ENCODE results near the gene ATP6V1C2. TPM values are rescaled to one million over a fixed set of nuclear protein-coding genes. Genes with fewer than 3 reads are reported as not detected.
"Not testable (repeated sequence)": the region's sequence is repeated elsewhere in the genome, so short reads cannot be mapped to it uniquely, and the experiment has no call there.

The ATP6V1C2 gene
- polyA plus RNA-seq, 2 of the 4 experiments (the other 2 are of a cell fraction), result 0.08 to 0.14 TPM

- no peak for TF ChIP-seq HES2 (IDR thresholded peaks at IDR 0.05)
- TF ChIP-seq JUN (IDR thresholded peaks at IDR 0.05), result no peak
- no peak for TF ChIP-seq MYC (IDR thresholded peaks at IDR 0.05; ENCODE audit: borderline replicate concordance, low read length)
- no peak for TF ChIP-seq RFX5 (IDR thresholded peaks at IDR 0.05)
- TF ChIP-seq ESRRA (IDR thresholded peaks at IDR 0.05; ENCODE audit: borderline replicate concordance, low read length), result no peak
- TF ChIP-seq POLR2AphosphoS2 (conservative IDR thresholded peaks at IDR 0.05; ENCODE audit: low read length), result no peak
Measured at GRCh38 chr2:10811517-10811916, 90.1 kb downstream of the ATP6V1C2 start (continued).

- CTCF ChIA-PET, result interaction anchor here (0.7 to 2.2 kb wide), 11 partner anchors 10 to 320 kb away, joined by 3 to 12 read pairs (median 4); a partner anchor contains a TSS
Measured at GRCh38 chr2:10812362-10813162, 91.1 kb downstream of the ATP6V1C2 start, which contains the start of gene PDIA6. Gene PDIA6 (minus strand): TSS chr2:10812785. CDS start chr2:10812696, 89 bp downstream.

GRCh38 chr2:10813163-10814138 lies 92.0 kb downstream of the ATP6V1C2 start:
- ChIA-PET POLR2A (interaction anchor here (0.6 to 0.8 kb wide), 2 partner anchors 29 to 98 kb away, joined by 3 to 4 read pairs; no protein-coding TSS in a partner anchor), CTCF (interaction anchor here (0.6 to 5.3 kb wide), 12 partner anchors 9 to 319 kb away, joined by 3 to 55 read pairs (median 6); a partner anchor contains a TSS)
- Histone ChIP-seq H3K4me2 (peak overlapping the region; percentile 74), H3K4me1 (peaks cover 18% of the 10 kb centered on the region), H3K27ac (peak overlapping the region; percentile 67 to 93), H3K4me3 (peak overlapping the region; percentile 85)
- WGBS (ENCODE audit: missing lambda C conversion rate), result 56% methylated on average over 36 of the region's 37 CpGs
- FAIRE-seq; ATAC-seq; DNase-seq (ENCODE audit: low read depth in 1 of 2, low spot score in 1 of 2); H3K9me3 ChIP-seq: not testable (repeated sequence)

More at GRCh38 chr2:10812362-10813162, 91.1 kb downstream of the ATP6V1C2 start, which contains the start of gene PDIA6:
- peak within 1 kb of the TSS; percentile 90 to 93 for H3K27ac ChIP-seq
- H3K4me1 ChIP-seq, result peaks cover 18% of the 10 kb centered on the region
- WGBS (ENCODE audit: missing lambda C conversion rate), result 2% methylated on average over 36 of the region's 98 CpGs
- FAIRE-seq (no peak), DNase-seq (ENCODE audit: low read depth in 1 of 2, low spot score in 1 of 2) (peak; percentile 97), ATAC-seq (peak; percentile 94 to 98)
- H3K4me2 ChIP-seq, result peak within 1 kb of the TSS; percentile 91
- TF ChIP-seq TP53 (CRISPR knock-in tag; IDR thresholded peaks at IDR 0.05) (peak; percentile 70; the same call in 1 of the 2 replicates), ATOH8 (CRISPR knock-in tag; IDR thresholded peaks at IDR 0.05; ENCODE audit: low read depth) (peak; percentile 53; the same call in 1 of the 2 replicates), HEYL (CRISPR knock-in tag; IDR thresholded peaks at IDR 0.05) (no peak), EHMT2 (IDR thresholded peaks at IDR 0.05; ENCODE audit: low read depth) (no peak), POLR2AphosphoS2 (conservative IDR thresholded peaks at IDR 0.05; ENCODE audit: low read length) (no peak), JUN (IDR thresholded peaks at IDR 0.05) (peak; percentile 54 to 89; a peak in 4 of 5 replicates), EHF (CRISPR knock-in tag; IDR thresholded peaks at IDR 0.05) (no peak), CEBPB (IDR thresholded peaks at IDR 0.05) (no peak), E2F6 (IDR thresholded peaks at IDR 0.05; ENCODE audit: borderline replicate concordance, low read depth) (peak; percentile 26), POLR2A (IDR thresholded peaks at IDR 0.05; ENCODE audit: low read length) (peak; percentile 76), BCL3 (IDR thresholded peaks at IDR 0.05) (peak; percentile 78), MYC (IDR thresholded peaks at IDR 0.05; ENCODE audit: borderline replicate concordance, low read length) (peak; percentile 42; the same call in 1 of the 2 replicates), PHF8 (IDR thresholded peaks at IDR 0.05; ENCODE audit: borderline replicate concordance, low read depth) (peak; percentile 69; the same call in 1 of the 2 replicates), BHLHE40 (IDR thresholded peaks at IDR 0.05; ENCODE audit: low read depth, low read length) (0 out of 2 replicates have a peak, but pooled peaks have one; percentile 6), HOXA7 (CRISPR knock-in tag; IDR thresholded peaks at IDR 0.05) (no peak), RFX5 (IDR thresholded peaks at IDR 0.05) (peak; percentile 64), MAX (IDR thresholded peaks at IDR 0.05) (peak; percentile 62), RCOR1 (IDR thresholded peaks at IDR 0.05; ENCODE audit: low read depth, low read length) (no peak), EP300 (IDR thresholded peaks at IDR 0.05) (no peak), HOXB5 (CRISPR knock-in tag; IDR thresholded peaks at IDR 0.05) (no peak), PBX3 (IDR thresholded peaks at IDR 0.05) (peak; percentile 99), HOXB13 (CRISPR knock-in tag; IDR thresholded peaks at IDR 0.05; ENCODE audit: low read depth) (no peak), MAZ (IDR thresholded peaks at IDR 0.05; ENCODE audit: borderline replicate concordance, low read depth, low read length) (0 out of 2 replicates have a peak, but pooled peaks have one; percentile 19)
- no peaks in the 10 kb centered on the region for H3K9me3 ChIP-seq
- POLR2A ChIA-PET, result interaction anchor here (0.6 to 1.3 kb wide), 8 partner anchors 14 to 652 kb away, joined by 3 to 4 read pairs (median 3); partner anchors contain the start of gene SLC66A3
- peak within 1 kb of the TSS; percentile 85 for H3K4me3 ChIP-seq
